ENCODE data around the gene TEX29. TPM values are rescaled to one million over a fixed set of nuclear protein-coding genes. Genes with fewer than 3 reads are reported as not detected.

Gene TEX29
- total and polyA plus RNA-seq, 8 donors = 0.23 to 3.8 (median 1.3) TPM; not detected in 4

DNA sequence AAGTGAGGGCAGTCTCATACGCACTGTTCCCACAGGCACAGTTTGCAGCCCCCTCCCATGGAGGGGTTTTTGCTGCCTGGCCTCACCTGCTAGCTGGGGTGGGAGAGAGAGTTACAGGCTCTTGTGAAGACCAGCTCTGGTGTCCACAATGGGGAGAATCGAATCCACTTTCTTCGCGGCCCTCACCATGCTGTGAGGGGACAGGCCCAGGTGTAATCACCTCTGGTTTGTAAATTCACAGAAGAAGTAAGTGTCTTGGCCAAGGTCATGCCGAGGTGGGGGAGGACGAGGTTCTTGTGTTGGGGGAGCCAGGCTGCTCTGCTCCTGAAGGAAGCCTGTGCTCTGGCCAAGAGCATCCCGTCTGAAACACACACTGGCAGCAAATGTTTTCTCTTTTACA, 39.5 kb downstream of the TEX29 start:
- no peak for TF ChIP-seq CTCF (IDR thresholded peaks at IDR 0.05)

DNA sequence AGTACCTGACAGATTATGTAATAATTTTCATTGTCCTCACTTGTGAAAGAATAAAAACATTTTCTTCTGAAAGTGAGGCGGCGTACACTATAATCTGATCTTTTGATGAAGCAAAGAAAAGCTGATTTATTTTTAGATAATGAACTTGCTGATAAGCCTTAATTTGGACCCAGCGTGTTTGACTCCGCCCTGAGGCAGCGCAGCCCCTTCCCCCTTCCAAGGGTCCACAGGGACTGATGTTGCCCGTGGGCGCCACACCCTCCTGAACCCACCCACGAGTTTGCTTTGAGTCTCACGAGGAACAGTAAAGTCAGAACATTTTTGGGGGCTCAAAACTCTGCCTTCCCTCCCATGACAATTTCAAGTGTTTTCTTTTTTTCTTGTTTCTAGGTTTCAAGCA, 40.0 kb downstream of the TEX29 start:
- TF ChIP-seq CTCF (IDR thresholded peaks at IDR 0.05) = no peak
- FAIRE-seq (no peak), ATAC-seq (no peak), DNase-seq (no peak)
- Histone ChIP-seq H3K36me3 (no peaks in the 10 kb centered on the region), H3K27me3 (no peaks in the 10 kb centered on the region), H3K27ac (no peak overlapping the region), H3K4me3 (no peak overlapping the region), H3K4me1 (no peaks in the 10 kb centered on the region), H3K9me3 (no peaks in the 10 kb centered on the region)
- intact Hi-C loops (cut with DNase I) = no loop called here
- WGBS, 2 donors = 66 to 76% methylated on average over 9 of the region's 9 CpGs

More for the DNA sequence above, 39.5 kb downstream of the TEX29 start:
- intact Hi-C loops (cut with DNase I) = no loop called here
- no peaks in the 10 kb centered on the region for H3K36me3 ChIP-seq
- H3K4me3 ChIP-seq = no peak overlapping the region
- H3K27ac ChIP-seq = no peak overlapping the region
- no peaks in the 10 kb centered on the region for H3K4me1 ChIP-seq
- DNase-seq = no peak
- ATAC-seq = no peak
- H3K27me3 ChIP-seq = no peaks in the 10 kb centered on the region
- 59 to 60% methylated on average over 7 of the region's 7 CpGs for WGBS, 2 donors
- no peaks in the 10 kb centered on the region for H3K9me3 ChIP-seq
- no peak for FAIRE-seq

GRCh38 chr13:111361046-111361872, 40.8 kb downstream of the TEX29 start:
- Histone ChIP-seq H3K27ac (no peak overlapping the region), H3K4me1 (no peaks in the 10 kb centered on the region), H3K36me3 (no peaks in the 10 kb centered on the region), H3K4me3 (no peak overlapping the region), H3K27me3 (no peaks in the 10 kb centered on the region), H3K9me3 (no peaks in the 10 kb centered on the region)
- intact Hi-C loops (cut with DNase I) = no loop called here
- FAIRE-seq = no peak
- no peak for DNase-seq
- WGBS, 2 donors = 67 to 72% methylated on average over 20 of the region's 20 CpGs
- TF ChIP-seq CTCF (IDR thresholded peaks at IDR 0.05) = no peak
- no peak for ATAC-seq

- H3K27me3 ChIP-seq = no peaks in the 10 kb centered on the region
- H3K4me3 ChIP-seq = no peak overlapping the region
- intact Hi-C loops (cut with DNase I) = no loop called here
- no peaks in the 10 kb centered on the region for H3K9me3 ChIP-seq
- no peaks in the 10 kb centered on the region for H3K4me1 ChIP-seq
- TF ChIP-seq CTCF (IDR thresholded peaks at IDR 0.05) = no peak
- no peak for DNase-seq
- no peak for FAIRE-seq
- H3K27ac ChIP-seq = no peak overlapping the region
- H3K36me3 ChIP-seq = no peaks in the 10 kb centered on the region
- ATAC-seq = no peak
- WGBS, 2 donors = 53 to 66% methylated on average over 11 of the region's 11 CpGs
Observed at GRCh38 chr13:111361873-111362648, 41.6 kb downstream of the TEX29 start.
